H9 (cell line): ENCODE data around the gene SSTR3. TPM values are rescaled to one million over a fixed set of nuclear protein-coding genes. Genes with fewer than 3 reads are reported as not detected.

ENCODE experiments used
- DNase-seq: peaks from one replicate; pipeline ENCODE4 v3.0.0-alpha.2; 2017
- H2AFZ ChIP-seq: one replicate; pipeline ENCODE4 v1.6.1; 2013; ENCODE audit warnings: mild to moderate bottlenecking, low read length, control low read depth, moderate library complexity
- H2AK5ac ChIP-seq: 2 replicates; pipeline ENCODE4 v1.6.1; 2013; ENCODE audit warnings: low read length, control low read depth, mixed read lengths; ENCODE audit not compliant: insufficient read length
- H2BK120ac ChIP-seq: one replicate; pipeline ENCODE4 v1.6.1; 2013; ENCODE audit warnings: low read depth, mild to moderate bottlenecking, low read length, control low read depth, inconsistent platforms; ENCODE audit not compliant: poor library complexity, severe bottlenecking
- H2BK12ac ChIP-seq: 2 replicates; pipeline ENCODE4 v1.6.1; 2013; ENCODE audit warnings: low read length, control low read depth, mixed read lengths, low read depth; ENCODE audit not compliant: insufficient read length
- H2BK15ac ChIP-seq: 2 replicates; pipeline ENCODE4 v1.6.1; 2013; ENCODE audit warnings: low read depth, low read length, control low read depth
- H2BK20ac ChIP-seq: one replicate; pipeline ENCODE4 v1.6.1; 2013; ENCODE audit warnings: low read depth, mild to moderate bottlenecking, low read length, control low read depth, inconsistent platforms; ENCODE audit not compliant: poor library complexity, severe bottlenecking
- H2BK5ac ChIP-seq: 2 replicates; pipeline ENCODE4 v1.6.1; 2013; ENCODE audit warnings: low read length, control low read depth, mixed read lengths; ENCODE audit not compliant: insufficient read length
- H3K14ac ChIP-seq: 2 replicates; pipeline ENCODE4 v1.6.1; 2013; ENCODE audit warnings: low read length, control low read depth; ENCODE audit not compliant: insufficient read depth
- H3K18ac ChIP-seq: 2 replicates; pipeline ENCODE4 v1.6.1; 2013; ENCODE audit warnings: low read depth, mild to moderate bottlenecking, mixed read lengths, low read length, control low read depth; ENCODE audit not compliant: insufficient read length
- H3K23ac ChIP-seq: 2 replicates; pipeline ENCODE4 v1.6.1; 2013; ENCODE audit warnings: low read length, control low read depth, mixed read lengths, low read depth; ENCODE audit not compliant: insufficient read length
- H3K23me2 ChIP-seq: 2 replicates; pipeline ENCODE4 v1.6.1; 2013; ENCODE audit warnings: low read depth, mild to moderate bottlenecking, mixed read lengths, low read length, control low read depth; ENCODE audit not compliant: insufficient read length, poor library complexity, severe bottlenecking
- H3K27ac ChIP-seq: 2 replicates; pipeline ENCODE4 v1.5.1; 2013; ENCODE audit warnings: low read length, control low read depth, mixed read lengths, low read depth; ENCODE audit not compliant: insufficient read length
- H3K27me3 ChIP-seq: 2 replicates; pipeline ENCODE4 v1.6.1; 2013; ENCODE audit warnings: low read length, control low read depth, inconsistent platforms; ENCODE audit not compliant: insufficient read depth
- H3K4ac ChIP-seq: 2 replicates; pipeline ENCODE4 v1.6.1; 2013; ENCODE audit warnings: low read depth, mild to moderate bottlenecking, control low read depth, inconsistent platforms, low read length, moderate library complexity
- H3K4me1 ChIP-seq: 2 replicates; pipeline ENCODE4 v1.6.1; 2013; ENCODE audit warnings: low read length, control low read depth, inconsistent platforms; ENCODE audit not compliant: insufficient read depth
- H3K4me2 ChIP-seq: 2 replicates; pipeline ENCODE4 v1.6.1; 2013; ENCODE audit warnings: low read length, control low read depth, mixed read lengths; ENCODE audit not compliant: insufficient read length, insufficient read depth
- H3K56ac ChIP-seq: 2 replicates; pipeline ENCODE4 v1.6.1; 2013; ENCODE audit warnings: low read depth, mild to moderate bottlenecking, mixed read lengths, low read length, control low read depth; ENCODE audit not compliant: insufficient read length
- H3K79me1 ChIP-seq: 2 replicates; pipeline ENCODE4 v1.6.1; 2013; ENCODE audit warnings: low read depth, mild to moderate bottlenecking, moderate library complexity, low read length, control low read depth, inconsistent platforms; ENCODE audit not compliant: insufficient read depth, poor library complexity, severe bottlenecking
- H3K79me2 ChIP-seq: 2 replicates; pipeline ENCODE4 v1.6.1; 2013; ENCODE audit warnings: low read length, control low read depth, inconsistent platforms; ENCODE audit not compliant: insufficient read depth
- H3K9ac ChIP-seq: 2 replicates; pipeline ENCODE4 v1.6.1; 2013; ENCODE audit warnings: low read length, control low read depth, mixed read lengths; ENCODE audit not compliant: insufficient read length; ENCODE audit errors: extremely low read depth
- H3K9me3 ChIP-seq: one replicate; pipeline ENCODE4 v1.6.1; 2013; ENCODE audit warnings: low read depth, low read length, inconsistent platforms; ENCODE audit not compliant: control insufficient read depth
- H3T11ph ChIP-seq: one replicate; pipeline ENCODE4 v1.6.1; 2013; ENCODE audit warnings: mild to moderate bottlenecking, low read length, control low read depth, inconsistent platforms
- H4K20me1 ChIP-seq: one replicate; pipeline ENCODE4 v1.6.1; 2013; ENCODE audit not compliant: control insufficient read depth, insufficient read length, insufficient read depth
- H4K5ac ChIP-seq: 2 replicates; pipeline ENCODE4 v1.6.1; 2013; ENCODE audit warnings: low read depth, mild to moderate bottlenecking, mixed read lengths, low read length, control low read depth; ENCODE audit not compliant: insufficient read length
- H4K8ac ChIP-seq: replicated peaks from 2 replicates; pipeline ENCODE4 v1.6.1; 2013; ENCODE audit warnings: low read length, control low read depth, mixed read lengths, low read depth; ENCODE audit not compliant: insufficient read length
- H4K91ac ChIP-seq: 2 replicates; pipeline ENCODE4 v1.6.1; 2013; ENCODE audit warnings: low read depth, mild to moderate bottlenecking, moderate library complexity, mixed read lengths, low read length, control low read depth; ENCODE audit not compliant: insufficient read length
- H3K27ac Mint-ChIP-seq, 3 experiments: 2 replicates in 2 of 3; 3 replicates in 1 of 3; pipeline ENCODE4 v1.8.0; 2020 to 2021; ENCODE audit warnings: mixed read lengths in 3 of 3, mild to moderate bottlenecking in 1 of 3, moderate library complexity in 1 of 3
- H3K27me3 Mint-ChIP-seq: 2 replicates; pipeline ENCODE4 v1.8.0; 2021; ENCODE audit warnings: low read depth, mild to moderate bottlenecking, moderate library complexity, mixed read lengths
- H3K36me3 Mint-ChIP-seq, 3 experiments: 2 replicates in 2 of 3; 3 replicates in 1 of 3; pipeline ENCODE4 v1.8.0; 2020 to 2021; ENCODE audit warnings: low read depth in 3 of 3, mixed read lengths in 3 of 3; ENCODE audit not compliant: insufficient read depth in 1 of 3
- H3K4me1 Mint-ChIP-seq, 2 experiments: 2 replicates each; pipeline ENCODE4 v1.8.0; 2020; ENCODE audit warnings: mixed read lengths in 2 of 2
- H3K4me3 Mint-ChIP-seq, 2 experiments: 2 replicates in 1 of 2; 3 replicates in 1 of 2; pipeline ENCODE4 v1.8.0; 2020 to 2021; ENCODE audit warnings: mild to moderate bottlenecking in 2 of 2, mixed read lengths in 2 of 2, moderate library complexity in 1 of 2
- H3K9me3 Mint-ChIP-seq, 2 experiments: 2 replicates in 1 of 2; 3 replicates in 1 of 2; pipeline ENCODE4 v1.8.0; 2020; ENCODE audit warnings: mild to moderate bottlenecking in 2 of 2, mixed read lengths in 2 of 2, moderate library complexity in 1 of 2
- WGBS: extraction: QIAGEN DNeasy Blood & Tissue Kit; methylation state at CpG from one replicate; pipeline ENCODE4 v1.1.7; 2013; ENCODE audit warnings: missing lambda C conversion rate, low lambda C conversion rate, mixed read lengths; ENCODE audit not compliant: insufficient read length; ENCODE audit errors: extremely low coverage; 5-methylcytosine and 5-hydroxymethylcytosine counted together
- total RNA-seq: library from RNA; stranded (reverse); gene quantifications from 2 replicates; pipeline ENCODE4 v1.2.1, GENCODE V29; 2021
- TF ChIP-seq, protein P1 (sequence below): fragments of 200-600 bp; sonication (generic); conservative IDR thresholded peaks from 3 replicates; pipeline ENCODE4 v1.8.0; 2021; ENCODE audit warnings: antibody characterized with exemption, mild to moderate bottlenecking

SSTR3 gene
- total RNA-seq, 1 experiment from 2014 or later = 0.68 TPM

DNA sequence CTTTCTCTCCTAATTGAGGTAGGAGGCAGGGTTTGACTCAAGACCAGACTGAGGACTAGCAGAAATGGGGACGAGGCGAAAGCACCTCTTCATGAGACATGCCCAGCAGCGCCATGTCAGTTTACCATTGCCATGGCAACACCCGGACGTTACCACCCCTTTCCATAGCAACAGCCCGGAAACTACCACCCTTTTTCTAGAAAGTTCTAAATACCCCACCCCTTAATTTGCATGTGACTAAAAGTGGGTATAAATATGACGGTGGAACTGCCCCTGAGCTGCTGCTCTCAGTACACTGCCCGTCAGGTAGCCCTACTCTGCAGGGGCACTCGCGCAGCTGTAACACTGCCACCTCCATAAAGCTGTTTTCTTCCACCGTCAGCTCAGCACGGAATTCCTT is 37.7 kb upstream of the SSTR3 start:
- no peaks in the 10 kb centered on the region for H3K79me2 ChIP-seq
- no peak overlapping the region for H3K56ac ChIP-seq
- no peak overlapping the region for H3T11ph ChIP-seq
- TF ChIP-seq, protein P1, sequence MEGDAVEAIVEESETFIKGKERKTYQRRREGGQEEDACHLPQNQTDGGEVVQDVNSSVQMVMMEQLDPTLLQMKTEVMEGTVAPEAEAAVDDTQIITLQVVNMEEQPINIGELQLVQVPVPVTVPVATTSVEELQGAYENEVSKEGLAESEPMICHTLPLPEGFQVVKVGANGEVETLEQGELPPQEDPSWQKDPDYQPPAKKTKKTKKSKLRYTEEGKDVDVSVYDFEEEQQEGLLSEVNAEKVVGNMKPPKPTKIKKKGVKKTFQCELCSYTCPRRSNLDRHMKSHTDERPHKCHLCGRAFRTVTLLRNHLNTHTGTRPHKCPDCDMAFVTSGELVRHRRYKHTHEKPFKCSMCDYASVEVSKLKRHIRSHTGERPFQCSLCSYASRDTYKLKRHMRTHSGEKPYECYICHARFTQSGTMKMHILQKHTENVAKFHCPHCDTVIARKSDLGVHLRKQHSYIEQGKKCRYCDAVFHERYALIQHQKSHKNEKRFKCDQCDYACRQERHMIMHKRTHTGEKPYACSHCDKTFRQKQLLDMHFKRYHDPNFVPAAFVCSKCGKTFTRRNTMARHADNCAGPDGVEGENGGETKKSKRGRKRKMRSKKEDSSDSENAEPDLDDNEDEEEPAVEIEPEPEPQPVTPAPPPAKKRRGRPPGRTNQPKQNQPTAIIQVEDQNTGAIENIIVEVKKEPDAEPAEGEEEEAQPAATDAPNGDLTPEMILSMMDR = no peak
- H3K36me3 Mint-ChIP-seq = no peaks in the 10 kb centered on the region
- H3K27ac Mint-ChIP-seq = peak overlapping the region in 1 of 3 experiments; percentile 38; a peak in 3 of 7 replicates
- WGBS = no CpG with 5 or more reads among the region's 12 CpGs
- DNase-seq = peak; percentile 40
- H2BK120ac ChIP-seq = no peak overlapping the region
- H2BK12ac ChIP-seq = no peak overlapping the region
- H4K8ac ChIP-seq = no peak overlapping the region
- no peak overlapping the region for H3K4me2 ChIP-seq
- H2BK20ac ChIP-seq = peak overlapping the region; percentile 99
- H3K27me3 ChIP-seq = no peaks in the 10 kb centered on the region
- H3K9ac ChIP-seq = no peak overlapping the region
- no peaks in the 10 kb centered on the region; a peak in 1 of 5 replicates for H3K9me3 Mint-ChIP-seq
- H3K4ac ChIP-seq = no peak overlapping the region
- peaks cover 5% of the 10 kb centered on the region for H3K27me3 Mint-ChIP-seq
- H3K4me1 ChIP-seq = no peaks in the 10 kb centered on the region
- no peak overlapping the region for H4K5ac ChIP-seq
- peak overlapping the region; percentile 79 for H3K18ac ChIP-seq
- peaks cover 7 to 23% of the 10 kb centered on the region in 2 experiments for H3K4me1 Mint-ChIP-seq
- H4K20me1 ChIP-seq = no peaks in the 10 kb centered on the region
- no peak overlapping the region for H2BK5ac ChIP-seq
- no peak overlapping the region for H3K4me3 Mint-ChIP-seq
- no peaks in the 10 kb centered on the region for H3K9me3 ChIP-seq
- H2AK5ac ChIP-seq = no peak overlapping the region
- no peaks in the 10 kb centered on the region for H3K23me2 ChIP-seq
- no peaks in the 10 kb centered on the region for H3K79me1 ChIP-seq
- H3K14ac ChIP-seq = no peak overlapping the region
- H4K91ac ChIP-seq = no peak overlapping the region
- H2AFZ ChIP-seq = no peak overlapping the region
- H3K23ac ChIP-seq = no peak overlapping the region
- H2BK15ac ChIP-seq = no peak overlapping the region
- H3K27ac ChIP-seq = no peak overlapping the region
